ENCODE results near the gene TSEN54.

Gene TSEN54

DNA sequence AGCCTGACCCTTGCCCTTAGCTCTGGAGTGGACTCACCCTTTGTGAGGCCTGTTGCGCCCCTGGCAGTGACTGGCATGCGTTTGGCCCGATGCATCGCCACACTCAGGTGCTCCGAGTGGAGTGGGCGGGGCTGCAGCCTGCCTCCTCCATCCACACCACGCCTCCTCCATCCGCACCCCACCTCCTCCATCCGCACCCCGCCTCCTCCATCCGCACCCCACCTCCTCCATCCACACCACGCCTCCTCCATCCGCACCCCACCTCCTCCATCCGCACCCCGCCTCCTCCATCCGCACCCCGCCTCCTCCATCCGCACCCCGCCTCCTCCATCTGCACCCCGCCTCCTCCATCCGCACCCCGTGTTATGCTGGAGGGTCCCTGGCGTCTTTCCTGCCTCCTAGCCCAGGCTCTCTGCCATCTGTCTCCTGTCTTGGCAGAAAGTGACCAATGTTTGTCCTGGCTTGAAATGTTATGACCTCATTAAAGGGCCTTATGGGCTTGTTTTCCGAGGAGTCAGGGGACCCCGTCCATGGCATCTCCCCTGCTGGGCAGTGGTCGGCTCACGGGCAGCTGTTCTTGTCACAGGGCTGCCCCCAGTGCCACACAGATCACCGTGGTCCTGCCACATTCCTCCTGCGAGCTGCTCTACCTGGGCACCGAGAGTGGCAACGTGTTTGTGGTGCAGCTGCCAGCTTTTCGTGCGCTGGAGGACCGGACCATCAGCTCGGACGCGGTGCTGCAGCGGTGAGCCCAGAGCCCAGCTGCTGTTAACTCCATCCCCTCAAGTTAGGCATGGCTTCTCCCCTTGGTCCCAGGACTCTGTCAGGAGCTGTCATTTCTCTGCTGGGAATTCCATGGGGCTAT is 42.6 kb downstream of the TSEN54 start:
- H3K4me1 ChIP-seq (ENCODE audit: low read length) = no peaks in the 10 kb centered on the region
- H3K4me2 ChIP-seq (ENCODE audit: low read depth, low read length) = no peak overlapping the region
- H3K79me2 ChIP-seq (ENCODE audit: low read length) = no peaks in the 10 kb centered on the region
- H4K20me1 ChIP-seq (ENCODE audit: insufficient read depth, low read length) = no peaks in the 10 kb centered on the region
- H3K4me3 ChIP-seq (ENCODE audit: low read length) = no peak overlapping the region
- no peaks in the 10 kb centered on the region for H3K27me3 ChIP-seq (replicated peaks; ENCODE audit: insufficient read depth, low read length)
- no peaks in the 10 kb centered on the region for H3F3A ChIP-seq (ENCODE audit: insufficient read depth, low read length)
- H2AFZ ChIP-seq (ENCODE audit: low read length) = no peak overlapping the region
- H3K27ac ChIP-seq (ENCODE audit: low read length) = no peak overlapping the region
- H3K9me2 ChIP-seq (replicated peaks; ENCODE audit: insufficient read depth, low read length) = no peaks in the 10 kb centered on the region
- DNase-seq = no peak
- TF ChIP-seq EZH2 (optimal IDR thresholded peaks at IDR 0.05; ENCODE audit: low read depth, low read length) = no peak
- no peak for TF ChIP-seq EZH2phosphoT487 (IDR thresholded peaks at IDR 0.05; ENCODE audit: low read length)
- TF ChIP-seq, protein P1, sequence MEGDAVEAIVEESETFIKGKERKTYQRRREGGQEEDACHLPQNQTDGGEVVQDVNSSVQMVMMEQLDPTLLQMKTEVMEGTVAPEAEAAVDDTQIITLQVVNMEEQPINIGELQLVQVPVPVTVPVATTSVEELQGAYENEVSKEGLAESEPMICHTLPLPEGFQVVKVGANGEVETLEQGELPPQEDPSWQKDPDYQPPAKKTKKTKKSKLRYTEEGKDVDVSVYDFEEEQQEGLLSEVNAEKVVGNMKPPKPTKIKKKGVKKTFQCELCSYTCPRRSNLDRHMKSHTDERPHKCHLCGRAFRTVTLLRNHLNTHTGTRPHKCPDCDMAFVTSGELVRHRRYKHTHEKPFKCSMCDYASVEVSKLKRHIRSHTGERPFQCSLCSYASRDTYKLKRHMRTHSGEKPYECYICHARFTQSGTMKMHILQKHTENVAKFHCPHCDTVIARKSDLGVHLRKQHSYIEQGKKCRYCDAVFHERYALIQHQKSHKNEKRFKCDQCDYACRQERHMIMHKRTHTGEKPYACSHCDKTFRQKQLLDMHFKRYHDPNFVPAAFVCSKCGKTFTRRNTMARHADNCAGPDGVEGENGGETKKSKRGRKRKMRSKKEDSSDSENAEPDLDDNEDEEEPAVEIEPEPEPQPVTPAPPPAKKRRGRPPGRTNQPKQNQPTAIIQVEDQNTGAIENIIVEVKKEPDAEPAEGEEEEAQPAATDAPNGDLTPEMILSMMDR (IDR thresholded peaks at IDR 0.05; ENCODE audit: low read length) = no peak
- H3K36me3 ChIP-seq (replicated peaks; ENCODE audit: insufficient read depth, low read length) = no peaks in the 10 kb centered on the region
- no peaks in the 10 kb centered on the region for H3K9me3 ChIP-seq (replicated peaks; ENCODE audit: insufficient read depth, low read length)
- no peak overlapping the region for H3K9ac ChIP-seq (ENCODE audit: low read length)

DNA sequence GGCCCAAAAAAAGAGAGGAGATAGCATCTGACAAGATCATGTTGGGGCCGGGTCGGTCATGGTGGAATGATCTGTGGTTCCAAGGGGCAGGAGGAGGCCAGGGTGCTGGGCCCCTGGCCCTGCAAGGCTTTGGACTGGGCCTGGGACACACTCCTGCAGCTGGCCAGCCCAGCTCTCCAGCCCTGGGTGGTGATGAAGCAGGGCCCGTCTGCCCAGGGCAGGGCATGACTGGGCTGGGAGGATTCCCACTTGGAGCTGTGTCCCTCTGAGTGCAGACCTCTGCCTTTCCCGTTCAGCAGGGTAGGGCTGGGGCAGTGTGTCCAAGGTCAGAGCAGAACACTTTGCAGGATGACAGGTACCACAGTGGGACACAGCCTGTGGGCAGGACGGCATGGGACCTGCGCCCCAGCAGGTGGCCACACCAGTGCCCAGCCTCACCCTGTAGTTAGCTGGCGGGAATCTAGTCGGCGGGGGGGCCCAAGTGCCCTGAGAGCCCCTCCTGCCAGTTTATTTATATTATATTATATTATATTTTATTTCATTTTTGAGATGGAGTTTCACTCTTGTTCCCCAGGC is 43.7 kb downstream of the TSEN54 start:
- Histone ChIP-seq H3F3A (ENCODE audit: insufficient read depth, low read length) (no peaks in the 10 kb centered on the region), H2AFZ (ENCODE audit: low read length) (no peak overlapping the region), H3K9me3 (replicated peaks; ENCODE audit: insufficient read depth, low read length) (no peaks in the 10 kb centered on the region), H3K4me1 (ENCODE audit: low read length) (no peaks in the 10 kb centered on the region), H3K9me2 (replicated peaks; ENCODE audit: insufficient read depth, low read length) (no peaks in the 10 kb centered on the region), H3K27me3 (replicated peaks; ENCODE audit: insufficient read depth, low read length) (no peaks in the 10 kb centered on the region), H4K20me1 (ENCODE audit: insufficient read depth, low read length) (no peaks in the 10 kb centered on the region), H3K9ac (ENCODE audit: low read length) (no peak overlapping the region), H3K27ac (ENCODE audit: low read length) (no peak overlapping the region), H3K4me3 (ENCODE audit: low read length) (no peak overlapping the region), H3K36me3 (replicated peaks; ENCODE audit: insufficient read depth, low read length) (no peaks in the 10 kb centered on the region), H3K79me2 (ENCODE audit: low read length) (no peaks in the 10 kb centered on the region), H3K4me2 (ENCODE audit: low read depth, low read length) (no peak overlapping the region)
- DNase-seq = no peak
- TF ChIP-seq, protein P1 (IDR thresholded peaks at IDR 0.05; ENCODE audit: low read length) = no peak
- TF ChIP-seq EZH2 (optimal IDR thresholded peaks at IDR 0.05; ENCODE audit: low read depth, low read length) (no peak), EZH2phosphoT487 (IDR thresholded peaks at IDR 0.05; ENCODE audit: low read length) (no peak)

DNA sequence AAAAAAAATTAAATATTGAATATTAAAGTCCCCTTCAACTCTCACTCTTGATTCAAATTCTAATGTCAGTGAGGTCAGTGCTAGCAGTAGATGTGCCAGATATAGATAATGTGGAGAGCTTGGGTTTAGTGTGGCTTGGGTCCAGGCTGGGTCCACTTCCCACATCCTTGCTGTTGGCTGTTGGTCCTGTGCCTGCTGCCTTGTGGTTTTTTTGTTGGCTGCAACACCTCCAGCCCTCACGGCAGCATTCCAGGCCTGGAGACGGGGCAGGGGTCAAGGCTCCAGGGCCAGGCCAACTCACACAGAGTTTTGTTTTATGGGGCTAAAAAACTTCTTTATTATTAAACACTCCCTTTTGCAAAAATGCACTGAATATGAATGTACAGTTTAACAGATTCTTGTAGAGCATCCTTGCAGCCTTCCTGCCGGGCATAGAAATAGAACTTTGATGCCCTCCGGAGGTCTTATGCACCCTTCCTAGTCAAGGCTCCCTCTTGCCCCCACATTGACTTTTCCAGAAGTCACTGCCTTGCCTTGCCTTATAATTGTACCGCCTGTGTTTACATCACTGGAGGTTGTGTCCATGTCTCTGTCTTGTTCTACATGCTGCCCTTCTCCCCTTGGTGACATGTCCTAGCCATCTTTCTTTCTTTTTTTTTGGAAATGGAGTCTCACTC is 45.7 kb downstream of the TSEN54 start:
- no peak for TF ChIP-seq EZH2phosphoT487 (IDR thresholded peaks at IDR 0.05; ENCODE audit: low read length)
- Histone ChIP-seq H3K79me2 (ENCODE audit: low read length) (no peaks in the 10 kb centered on the region), H3K4me3 (ENCODE audit: low read length) (no peak overlapping the region), H4K20me1 (ENCODE audit: insufficient read depth, low read length) (no peaks in the 10 kb centered on the region), H3F3A (ENCODE audit: insufficient read depth, low read length) (0 out of 2 replicates have a peak, but pooled peaks cover 2% of the 10 kb centered on the region), H3K4me2 (ENCODE audit: low read depth, low read length) (no peak overlapping the region), H3K9ac (ENCODE audit: low read length) (no peak overlapping the region), H3K36me3 (replicated peaks; ENCODE audit: insufficient read depth, low read length) (no peaks in the 10 kb centered on the region), H3K9me3 (replicated peaks; ENCODE audit: insufficient read depth, low read length) (no peaks in the 10 kb centered on the region), H2AFZ (ENCODE audit: low read length) (no peak overlapping the region), H3K27ac (ENCODE audit: low read length) (no peak overlapping the region), H3K27me3 (replicated peaks; ENCODE audit: insufficient read depth, low read length) (no peaks in the 10 kb centered on the region), H3K9me2 (replicated peaks; ENCODE audit: insufficient read depth, low read length) (no peaks in the 10 kb centered on the region), H3K4me1 (ENCODE audit: low read length) (0 out of 2 replicates have a peak, but pooled peaks cover 8% of the 10 kb centered on the region)
- DNase-seq = no peak

All from MM.1S (cell line).